A549 (cell line): ENCODE data around the gene SNRPB2. TPM values are rescaled to one million over a fixed set of nuclear protein-coding genes. Genes with fewer than 3 reads are reported as not detected.

Experiments
- BCL3 ChIP-seq: fragments of >200 bp; sonication (Bioruptor Twin); formaldehyde crosslinking; IDR thresholded peaks from 3 replicates; pipeline ENCODE4 v1.6.1; 2016
- BHLHE40 ChIP-seq: IDR thresholded peaks from 2 replicates; pipeline ENCODE4 v1.6.1; 2012; ENCODE audit warnings: low read depth, low read length, inconsistent platforms
- CBX2 ChIP-seq: fragments of 200-600 bp; sonication (generic); IDR thresholded peaks from 2 replicates; pipeline ENCODE4 v1.6.1; 2016; ENCODE audit warnings: low read depth, mild to moderate bottlenecking, borderline replicate concordance
- CHD4 ChIP-seq: fragments of 200-600 bp; sonication (generic); IDR thresholded peaks from 2 replicates; pipeline ENCODE4 v1.6.1; 2016; ENCODE audit warnings: antibody characterized with exemption, mild to moderate bottlenecking, borderline replicate concordance
- EHF ChIP-seq: fragments of 250-450 bp; sonication (Bioruptor Pico); IDR thresholded peaks from 2 replicates; pipeline ENCODE4 v1.5.0; 2020; ENCODE audit warnings: mild to moderate bottlenecking
- ELK1 ChIP-seq: fragments of 150-350 bp; IDR thresholded peaks from 2 replicates; pipeline ENCODE4 v1.6.1; 2014; ENCODE audit warnings: low read depth, mild to moderate bottlenecking, low read length
- ESRRA ChIP-seq: fragments of 150-350 bp; IDR thresholded peaks from 2 replicates; pipeline ENCODE4 v1.6.1; 2014; ENCODE audit warnings: mild to moderate bottlenecking, low read length, borderline replicate concordance
- FOSL2 ChIP-seq, 2 experiments: fragments of 450-650 bp in 1 of 2; fragments of >200 bp in 1 of 2; sonication (Bioruptor Twin) in 1 of 2; formaldehyde crosslinking; IDR thresholded peaks; 2 replicates each; pipeline versions ENCODE4 v1.5.0 to v1.6.1; 2016 to 2020; ENCODE audit warnings: mild to moderate bottlenecking in 1 of 2, moderate library complexity in 1 of 2
- HDAC2 ChIP-seq: fragments of 200-600 bp; sonication (generic); IDR thresholded peaks from 2 replicates; pipeline ENCODE4 v1.6.1; 2016
- HES2 ChIP-seq: fragments of >200 bp; sonication (Bioruptor Twin); formaldehyde crosslinking; IDR thresholded peaks from 2 replicates; pipeline ENCODE4 v1.6.1; 2016
- HOXA7 ChIP-seq: fragments of 250-450 bp; sonication (Bioruptor Pico); IDR thresholded peaks from 2 replicates; pipeline ENCODE4 v1.5.0; 2020; ENCODE audit warnings: mild to moderate bottlenecking, moderate library complexity
- JUNB ChIP-seq: fragments of >200 bp; sonication (Bioruptor Twin); formaldehyde crosslinking; IDR thresholded peaks from 2 replicates; pipeline ENCODE4 v1.6.1; 2016
- KDM1A ChIP-seq: fragments of 200-600 bp; sonication (generic); IDR thresholded peaks from 2 replicates; pipeline ENCODE4 v1.6.1; 2016; ENCODE audit warnings: low read depth, mild to moderate bottlenecking
- KDM5A ChIP-seq: fragments of 200-600 bp; sonication (generic); IDR thresholded peaks from 2 replicates; pipeline ENCODE4 v1.6.1; 2016; ENCODE audit warnings: antibody characterized with exemption, mild to moderate bottlenecking
- MYC ChIP-seq: IDR thresholded peaks from 2 replicates; pipeline ENCODE4 v1.6.1; 2012; ENCODE audit warnings: mild to moderate bottlenecking, inconsistent platforms, low read length, improper control_type of control experiment, borderline replicate concordance
- NFE2L2 ChIP-seq: fragments of 150-350 bp; conservative IDR thresholded peaks from 2 replicates; pipeline ENCODE4 v1.6.1; 2014; ENCODE audit warnings: low read length
- PBX3 ChIP-seq: IDR thresholded peaks from 2 replicates; pipeline ENCODE4 v1.6.1; 2012
- POLR2AphosphoS2 ChIP-seq: conservative IDR thresholded peaks from 2 replicates; pipeline ENCODE4 v1.6.1; 2012; ENCODE audit warnings: low read length, improper control_type of control experiment, inconsistent platforms
- RCOR1 ChIP-seq: fragments of 150-350 bp; IDR thresholded peaks from 2 replicates; pipeline ENCODE4 v1.6.1; 2014; ENCODE audit warnings: antibody characterized with exemption, low read length, low read depth
- RNF2 ChIP-seq: fragments of 200-600 bp; sonication (generic); IDR thresholded peaks from 2 replicates; pipeline ENCODE4 v1.6.1; 2016; ENCODE audit warnings: low read depth, mild to moderate bottlenecking, antibody characterized with exemption, moderate library complexity, borderline replicate concordance
- SREBF2 ChIP-seq: fragments of 450-650 bp; IDR thresholded peaks from 2 replicates; pipeline ENCODE4 v1.6.1; 2014; ENCODE audit warnings: mild to moderate bottlenecking, moderate library complexity
- ZFP36 ChIP-seq: fragments of 450-650 bp; IDR thresholded peaks from 2 replicates; pipeline ENCODE4 v1.6.1; 2014; ENCODE audit warnings: borderline replicate concordance; ENCODE audit not compliant: partially characterized antibody
- ZSCAN20 ChIP-seq: fragments of 250-450 bp; sonication (Bioruptor Pico); IDR thresholded peaks from 2 replicates; pipeline ENCODE4 v1.8.0; 2022; ENCODE audit warnings: mild to moderate bottlenecking, moderate library complexity
- polyA plus RNA-seq, 4 experiments: library from polyadenylated mRNA; depleted of rRNA in 3 of 4; stranded (reverse); fragments of >200 nt; fragmentation: RNase III in 1 of 4; extraction: RNeasy Plus Mini Kit Qiagen cat#74134 plus additional on column Dnase treatment in 1 of 4; gene quantifications; 2 replicates in 3 of 4; 3 replicates in 1 of 4; pipeline ENCODE4 v1.2.3, GENCODE V29; 2011 to 2017
- TF ChIP-seq, protein P1 (sequence below): fragments of 200-600 bp; sonication (generic); IDR thresholded peaks from 2 replicates; pipeline ENCODE4 v1.6.1; 2016; ENCODE audit warnings: antibody characterized with exemption, mild to moderate bottlenecking, moderate library complexity
- TF ChIP-seq, protein P2 (sequence below): IDR thresholded peaks from 2 replicates; pipeline ENCODE4 v1.6.1; 2012

SNRPB2 gene
- polyA plus RNA-seq, 2 of the 4 experiments (the other 2 are of a cell fraction), result 166 to 216 TPM

DNA sequence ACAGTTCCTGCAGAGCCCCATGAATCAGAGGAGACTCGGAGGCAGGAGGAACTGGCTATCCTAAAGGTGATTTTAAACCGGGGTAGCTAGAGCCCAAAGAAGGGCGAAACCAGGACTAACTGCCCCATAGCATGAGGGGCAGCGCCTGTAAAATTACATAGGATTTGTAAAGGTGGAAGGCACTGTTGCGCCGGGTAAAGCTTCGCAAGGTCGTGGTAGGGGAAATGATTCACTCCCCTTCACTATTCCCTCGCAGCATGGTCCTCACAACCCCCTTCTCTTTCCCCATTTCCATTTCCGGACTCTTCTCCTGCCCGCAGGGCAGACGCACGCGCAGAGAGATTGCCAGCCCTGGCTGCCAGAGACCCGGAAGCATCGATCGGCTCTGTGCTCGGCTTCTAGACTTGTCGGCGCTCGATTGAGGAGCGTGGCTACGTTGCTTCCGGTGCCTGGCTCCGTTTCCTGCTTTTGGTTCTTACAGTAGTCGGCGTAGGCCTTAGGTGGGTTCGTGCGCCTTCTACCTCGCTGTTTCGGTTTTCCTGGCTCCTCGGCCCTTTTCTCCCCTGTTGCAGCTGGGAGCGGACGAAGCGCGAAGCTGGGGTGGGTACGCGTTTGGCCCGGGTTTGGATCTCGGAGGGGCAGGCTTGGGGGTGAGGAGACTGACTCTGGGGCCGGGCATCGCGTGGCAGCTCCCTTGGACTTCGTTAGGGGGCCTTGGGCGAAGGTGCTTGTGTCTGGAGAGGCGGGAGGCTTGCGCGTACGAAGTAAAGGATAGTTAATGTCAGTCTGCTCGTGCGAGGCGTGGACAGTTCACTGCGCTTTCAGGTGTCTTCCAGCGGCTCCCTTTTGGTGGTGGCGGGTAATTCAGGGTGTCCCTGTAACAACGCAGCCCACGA is at the start of gene SNRPB2 (continued):
- TF ChIP-seq, protein P1, sequence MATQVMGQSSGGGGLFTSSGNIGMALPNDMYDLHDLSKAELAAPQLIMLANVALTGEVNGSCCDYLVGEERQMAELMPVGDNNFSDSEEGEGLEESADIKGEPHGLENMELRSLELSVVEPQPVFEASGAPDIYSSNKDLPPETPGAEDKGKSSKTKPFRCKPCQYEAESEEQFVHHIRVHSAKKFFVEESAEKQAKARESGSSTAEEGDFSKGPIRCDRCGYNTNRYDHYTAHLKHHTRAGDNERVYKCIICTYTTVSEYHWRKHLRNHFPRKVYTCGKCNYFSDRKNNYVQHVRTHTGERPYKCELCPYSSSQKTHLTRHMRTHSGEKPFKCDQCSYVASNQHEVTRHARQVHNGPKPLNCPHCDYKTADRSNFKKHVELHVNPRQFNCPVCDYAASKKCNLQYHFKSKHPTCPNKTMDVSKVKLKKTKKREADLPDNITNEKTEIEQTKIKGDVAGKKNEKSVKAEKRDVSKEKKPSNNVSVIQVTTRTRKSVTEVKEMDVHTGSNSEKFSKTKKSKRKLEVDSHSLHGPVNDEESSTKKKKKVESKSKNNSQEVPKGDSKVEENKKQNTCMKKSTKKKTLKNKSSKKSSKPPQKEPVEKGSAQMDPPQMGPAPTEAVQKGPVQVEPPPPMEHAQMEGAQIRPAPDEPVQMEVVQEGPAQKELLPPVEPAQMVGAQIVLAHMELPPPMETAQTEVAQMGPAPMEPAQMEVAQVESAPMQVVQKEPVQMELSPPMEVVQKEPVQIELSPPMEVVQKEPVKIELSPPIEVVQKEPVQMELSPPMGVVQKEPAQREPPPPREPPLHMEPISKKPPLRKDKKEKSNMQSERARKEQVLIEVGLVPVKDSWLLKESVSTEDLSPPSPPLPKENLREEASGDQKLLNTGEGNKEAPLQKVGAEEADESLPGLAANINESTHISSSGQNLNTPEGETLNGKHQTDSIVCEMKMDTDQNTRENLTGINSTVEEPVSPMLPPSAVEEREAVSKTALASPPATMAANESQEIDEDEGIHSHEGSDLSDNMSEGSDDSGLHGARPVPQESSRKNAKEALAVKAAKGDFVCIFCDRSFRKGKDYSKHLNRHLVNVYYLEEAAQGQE, result no peak
- TF ChIP-seq, protein P2, sequence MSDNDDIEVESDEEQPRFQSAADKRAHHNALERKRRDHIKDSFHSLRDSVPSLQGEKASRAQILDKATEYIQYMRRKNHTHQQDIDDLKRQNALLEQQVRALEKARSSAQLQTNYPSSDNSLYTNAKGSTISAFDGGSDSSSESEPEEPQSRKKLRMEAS, result peak; percentile 95
- TF ChIP-seq KDM1A (no peak), EHF (CRISPR knock-in tag) (peak; percentile 92), RCOR1 (no peak), ESRRA (no peak), BCL3 (peak; percentile 61; the same call in 1 of the 3 replicates), BHLHE40 (no peak), NFE2L2 (no peak), CHD4 (no peak), FOSL2 (IDR thresholded peaks at IDR 0.05) (no peak), FOSL2 (CRISPR knock-in tag; IDR thresholded peaks at IDR 0.05) (peak; percentile 53; the same call in 1 of the 2 replicates), PBX3 (no peak), POLR2AphosphoS2 (no peak), ZSCAN20 (CRISPR knock-in tag) (peak; percentile 92), HDAC2 (no peak), ZFP36 (no peak), MYC (peak; percentile 17; the same call in 1 of the 2 replicates), KDM5A (peak; percentile 78; the same call in 1 of the 2 replicates), ELK1 (0 out of 2 replicates have a peak, but pooled peaks have one; percentile 85), HES2 (no peak), HOXA7 (CRISPR knock-in tag) (no peak), RNF2 (no peak), JUNB (no peak), CBX2 (no peak), SREBF2 (no peak)
- TF ChIP-seq, all 56 proteins: peak for 24
